Left ventricle myocardium superior (tissue), 1 donor: ENCODE data around the gene TXNIP. TPM values are rescaled to one million over a fixed set of nuclear protein-coding genes. Genes with fewer than 3 reads are reported as not detected.

ENCODE experiments used
- ATAC-seq: fragments of 200-7000 bp; cut with Tn5 transposase; one replicate; pipeline ENCODE4 v1.9.1; 2020; ENCODE audit warnings: mild to moderate bottlenecking, moderate library complexity
- DNase-seq: peaks from one replicate; pipeline ENCODE4 v3.0.0-alpha.2; 2020
- intact Hi-C: fragments of 100-400 bp; cut with micrococcal nuclease; formaldehyde crosslinking; loops from one replicate; pipeline ENCODE4 v1.11.0; 2022
- total RNA-seq: library from RNA; stranded (reverse); fragmentation: NEBNext Ultra II Directional; extraction: Animal tissue kit (Norgen Biotek cat#: 25700); gene quantifications from one replicate; pipeline ENCODE4 v1.2.1, GENCODE V29; 2021
- donor health status: DM: no; HTN: yes; CAD: no; lungs with severe emphysema.

TXNIP gene
- total RNA-seq, 1 donor from 2014 or later, result 954 TPM

DNA sequence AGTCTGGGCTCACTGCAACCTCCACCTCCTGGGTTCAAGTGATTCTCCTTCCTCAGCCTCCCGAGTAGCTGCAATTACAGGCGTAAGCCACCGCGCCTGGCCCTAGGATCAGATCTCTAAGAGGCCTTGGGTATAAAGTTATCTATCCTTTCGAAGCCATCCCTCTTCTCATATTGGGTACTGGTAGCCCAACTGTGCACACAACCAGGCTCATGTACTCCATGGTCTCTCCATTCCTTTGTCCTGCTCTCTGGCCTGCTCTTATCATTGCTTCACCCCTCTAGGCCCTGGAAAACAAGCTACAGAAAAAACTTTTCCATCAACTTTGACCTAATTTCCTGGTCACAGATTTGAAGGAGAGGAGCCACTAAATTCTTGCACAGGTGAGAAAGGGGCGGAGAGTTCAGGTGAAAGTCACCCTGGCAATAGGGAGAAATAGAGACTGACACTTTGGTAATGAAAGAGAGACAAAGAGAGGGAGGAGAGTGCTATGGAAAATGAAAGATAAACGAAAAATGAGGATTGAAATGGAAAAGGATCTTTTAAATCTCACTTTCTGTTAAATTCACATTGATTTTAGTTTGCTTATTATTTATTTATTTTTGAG, 6.0 kb downstream of the TXNIP start:
- ATAC-seq (peak; percentile 13), DNase-seq (peak; percentile 64)
- intact Hi-C loops, result no loop called here

DNA sequence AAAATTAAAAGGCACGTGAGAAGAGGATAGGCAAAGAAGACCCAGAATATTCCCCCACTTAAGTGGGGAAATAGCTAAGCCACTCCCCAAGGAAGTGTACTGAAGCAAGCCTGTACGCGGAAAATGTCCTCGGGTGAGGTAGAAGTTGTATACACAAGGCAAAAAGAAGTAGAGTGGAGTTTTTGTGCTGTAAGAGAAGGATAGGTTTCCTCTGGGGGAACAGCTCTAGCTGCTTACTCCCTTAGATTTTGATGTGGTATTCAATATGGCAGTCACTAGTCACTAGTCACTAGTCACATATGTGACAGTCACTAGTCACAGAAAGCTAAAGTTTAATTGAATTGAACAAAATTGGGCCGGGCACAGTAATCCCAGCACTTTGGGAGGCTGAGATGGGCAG, 7.6 kb downstream of the TXNIP start:
- intact Hi-C loops, result no loop called here
- ATAC-seq (no peak), DNase-seq (no peak)

DNA sequence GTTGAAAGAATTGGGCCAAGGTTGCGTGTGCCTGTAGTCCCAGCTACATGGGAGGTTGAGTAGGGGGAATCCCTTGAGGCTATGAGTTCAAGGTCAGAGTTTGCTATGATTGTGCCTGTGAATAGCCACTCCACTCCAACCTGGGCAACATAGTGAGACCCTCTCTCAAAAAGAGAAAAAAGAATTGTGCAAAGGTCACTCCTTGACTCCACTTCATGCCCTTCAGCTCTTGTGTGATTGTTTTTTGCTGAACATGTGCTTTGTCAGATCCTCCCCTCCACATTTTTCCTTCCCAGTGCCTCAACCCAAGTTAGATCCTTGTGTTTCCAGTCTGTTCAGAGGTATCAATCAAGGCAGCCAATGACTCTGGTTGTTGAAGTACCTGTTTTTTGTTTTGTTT, 8.5 kb downstream of the TXNIP start:
- intact Hi-C loops, result no loop called here

GRCh38 chr1:145986551-145986950, 9.8 kb downstream of the TXNIP start:
- intact Hi-C loops, result no loop called here
- ATAC-seq (no peak), DNase-seq (no peak)

More for the DNA sequence above, 8.5 kb downstream of the TXNIP start:
- no peak for DNase-seq
- ATAC-seq, result no peak

- ATAC-seq (peak; percentile 41), DNase-seq (peak; percentile 74)
- intact Hi-C loops, result no loop called here
Observed at GRCh38 chr1:145985502-145986439, 10.6 kb downstream of the TXNIP start.

- DNase-seq (peak; percentile 60), ATAC-seq (peak; percentile 0)
- intact Hi-C loops, result no loop called here
Observed at GRCh38 chr1:145985129-145985501, 11.3 kb downstream of the TXNIP start.

DNA sequence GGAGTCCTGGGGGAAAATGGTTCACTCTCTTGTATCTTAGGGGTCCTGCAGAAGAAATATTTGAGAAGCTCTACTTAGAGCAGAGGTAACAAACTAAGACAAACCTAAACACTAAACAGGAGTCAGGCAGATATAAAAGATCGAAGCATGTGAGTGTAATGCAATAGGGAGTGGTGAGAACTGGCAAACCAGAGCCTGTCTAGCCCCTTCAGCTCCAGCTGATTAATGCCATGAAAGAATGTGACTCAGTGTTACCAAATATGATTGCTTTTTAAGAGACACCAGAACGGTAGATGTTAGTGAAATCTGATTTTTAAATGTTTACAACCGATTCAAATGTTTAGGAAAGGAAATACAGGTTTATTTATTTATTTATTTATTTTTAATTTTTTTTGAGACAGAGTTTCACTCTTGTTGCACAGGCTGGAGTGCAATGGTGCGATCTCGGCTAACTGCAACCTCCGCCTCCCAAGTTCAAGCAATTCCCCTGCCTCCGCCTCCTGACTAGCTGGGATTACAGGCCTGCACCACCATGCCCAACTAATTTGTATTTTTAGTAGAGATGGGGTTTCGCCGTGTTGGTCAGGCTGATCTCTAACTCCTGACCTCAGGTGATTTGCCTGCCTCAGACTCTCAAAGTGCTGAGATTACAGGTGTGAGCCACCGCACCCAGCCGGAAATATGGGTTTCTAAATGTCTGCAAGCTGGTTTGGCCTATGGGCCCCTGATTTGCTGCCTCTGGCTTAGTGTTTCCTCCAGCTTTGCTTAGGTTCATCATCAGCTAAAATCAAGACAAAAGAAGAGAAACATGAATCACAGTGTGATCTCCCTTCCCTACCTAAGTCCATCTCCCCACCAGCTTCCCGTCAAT, 12.2 kb downstream of the TXNIP start:
- intact Hi-C loops, result no loop called here
- DNase-seq (no peak), ATAC-seq (no peak)

- peak; percentile 11 for ATAC-seq
- intact Hi-C loops, result no loop called here
- peak; percentile 55 for DNase-seq
Observed at GRCh38 chr1:145983206-145983675, 13.1 kb downstream of the TXNIP start.

DNA sequence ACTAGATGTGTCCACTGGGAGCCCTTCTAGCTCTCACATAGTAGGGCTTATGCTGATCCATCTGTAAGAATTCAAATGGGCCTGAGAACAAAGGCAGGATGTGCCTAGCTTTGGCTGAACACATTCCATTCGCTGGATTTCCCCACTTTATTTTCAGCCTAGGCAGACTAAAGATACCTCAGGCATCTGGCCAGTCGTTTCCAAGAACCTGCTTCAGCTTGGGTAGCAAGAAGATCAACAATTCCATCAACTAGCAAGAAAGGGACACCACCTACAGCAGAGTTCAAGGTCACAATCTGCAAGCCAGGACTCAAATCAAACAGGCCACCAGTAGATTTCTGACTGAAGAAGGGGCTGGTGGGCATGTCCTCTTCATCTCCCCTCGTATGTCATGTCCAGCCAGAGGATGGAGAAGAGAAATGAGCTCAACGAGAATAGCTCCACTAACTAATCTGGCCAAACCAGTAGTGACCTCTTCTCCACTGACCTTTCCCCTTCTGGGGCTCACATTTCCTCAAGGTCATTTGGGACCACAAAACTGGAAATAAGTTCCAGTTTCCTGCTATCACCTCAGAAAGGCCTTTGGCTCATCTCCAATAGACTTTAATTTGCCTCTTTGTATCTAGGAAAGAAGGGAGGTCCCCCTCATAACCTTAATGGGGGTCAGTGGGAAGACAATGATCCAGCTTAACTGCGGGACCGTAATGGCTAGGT, 14.2 kb downstream of the TXNIP start:
- ATAC-seq (peak; percentile 1), DNase-seq (no peak)
- intact Hi-C loops, result no loop called here

- DNase-seq, result peak; percentile 52
- ATAC-seq, result peak; percentile 53
Observed at GRCh38 chr1:145980457-145980994, 15.9 kb downstream of the TXNIP start.

DNA sequence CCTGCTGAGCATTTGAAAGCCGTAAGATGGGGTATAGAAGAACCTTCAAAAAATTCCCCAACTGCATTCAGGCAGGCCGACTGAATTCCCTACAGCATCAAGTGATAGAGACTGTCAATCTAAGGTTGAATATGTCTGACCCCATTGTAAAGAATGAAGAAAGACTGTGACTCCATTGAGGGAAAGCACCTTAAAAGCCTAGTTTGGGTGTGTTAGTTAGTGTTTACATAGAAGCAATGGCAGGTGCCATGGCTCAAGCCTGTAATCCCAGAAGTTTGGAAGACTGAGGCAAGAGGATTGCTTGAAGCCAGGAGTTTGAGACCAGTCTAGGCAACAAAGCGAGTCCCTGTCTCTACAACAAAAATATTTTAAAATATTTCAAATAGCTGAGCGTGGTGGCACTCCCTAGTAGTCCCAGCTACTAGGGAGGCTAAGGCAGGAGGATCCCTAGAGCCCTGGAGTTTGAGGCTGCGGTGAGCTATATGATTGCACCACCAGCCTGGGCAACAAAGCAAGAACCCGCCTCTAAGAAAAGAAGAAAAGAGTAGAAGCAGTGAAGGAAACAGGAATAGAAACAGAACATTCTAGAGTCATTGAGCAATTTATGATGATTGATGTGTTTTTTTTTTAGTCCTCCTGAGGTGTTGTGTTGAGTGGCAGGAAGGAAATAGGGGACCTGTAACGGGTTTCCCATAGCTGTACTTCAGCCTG, 16.5 kb downstream of the TXNIP start:
- DNase-seq, result peak; percentile 39
- intact Hi-C loops, result loop anchor here (5.0 kb wide), 1 partner anchor 32 kb away; no protein-coding TSS in a partner anchor
- peak; percentile 6 for ATAC-seq

More at GRCh38 chr1:145980457-145980994, 15.9 kb downstream of the TXNIP start:
- intact Hi-C loops, result no loop called here

- ATAC-seq, result peak; percentile 85
- DNase-seq, result peak; percentile 90
- intact Hi-C loops, result loop anchor here (5.0 kb wide), 1 partner anchor 33 kb away; no protein-coding TSS in a partner anchor
Observed at GRCh38 chr1:145978854-145979745, 17.3 kb downstream of the TXNIP start.

GRCh38 chr1:145978471-145978853, 17.9 kb downstream of the TXNIP start:
- intact Hi-C loops, result loop anchor here (5.0 kb wide), 1 partner anchor 34 kb away; no protein-coding TSS in a partner anchor
- ATAC-seq (no peak), DNase-seq (no peak)

- DNase-seq, result peak; percentile 63
- ATAC-seq, result peak; percentile 28
- intact Hi-C loops, result loop anchor here (5.0 kb wide), 1 partner anchor 35 kb away; no protein-coding TSS in a partner anchor
Observed at GRCh38 chr1:145977486-145978470, 18.6 kb downstream of the TXNIP start.

DNA sequence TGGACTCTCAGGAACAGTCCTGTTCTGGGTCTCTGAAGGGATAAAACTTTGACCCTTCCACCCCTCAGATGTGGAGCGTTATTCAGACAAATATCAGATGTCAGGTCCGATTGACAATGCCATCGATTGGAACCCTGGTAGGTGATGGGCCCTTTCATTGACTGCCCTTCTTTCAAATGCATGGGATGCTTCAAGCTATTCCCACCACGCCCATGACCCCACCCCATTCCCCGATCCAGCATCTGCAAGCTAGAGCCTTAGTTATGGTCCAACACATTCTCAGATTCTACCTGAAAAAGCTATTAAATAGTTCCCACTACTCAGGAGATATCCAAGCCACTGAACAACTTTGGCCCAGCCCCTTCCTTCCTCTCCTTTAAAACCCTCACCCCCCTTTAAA, 19.4 kb downstream of the TXNIP start:
- ATAC-seq (no peak), DNase-seq (no peak)
- intact Hi-C loops, result loop anchor here (5.0 kb wide), 1 partner anchor 35 kb away; no protein-coding TSS in a partner anchor
